ENCODE data around the gene IMMP2L. TPM values are rescaled to one million over a fixed set of nuclear protein-coding genes. Genes with fewer than 3 reads are reported as not detected.

IMMP2L gene
- total and polyA plus RNA-seq, 2 of the 4 experiments (the other 2 are of a cell fraction): 5.8 to 9.3 TPM

GRCh38 chr7:111561654-111561903, 713 bp downstream of the IMMP2L start:
- Histone ChIP-seq H2BK5ac (ENCODE audit: low read depth, low read length, poor library complexity, severe bottlenecking) (no peak overlapping the region), H3K23ac (ENCODE audit: low read depth, low read length) (peak overlapping the region; percentile 30), H3K9me3 (ENCODE audit: control insufficient read depth, insufficient read depth, low read length) (no peaks in the 10 kb centered on the region), H3K4me3 (ENCODE audit: insufficient read depth, low read depth, low read length) (peak overlapping the region; percentile 65), H3K79me1 (ENCODE audit: low read depth in 1 of 2, low read length in 2 of 2) (peaks cover 3 to 6% of the 10 kb centered on the region in 2 experiments; a peak in 3 of 4 replicates), H2BK120ac (ENCODE audit: low read depth, low read length) (peak overlapping the region; percentile 24; the same call in 1 of the 2 replicates), H3K27ac (ENCODE audit: insufficient read depth, low read length) (no peak overlapping the region; the same call in 1 of the 2 replicates), H3K4me2 (ENCODE audit: low read depth, low read length) (peak overlapping the region; percentile 81), H3K9me1 (ENCODE audit: insufficient read depth, low read length) (no peaks in the 10 kb centered on the region), H3K9ac (ENCODE audit: low read depth, low read length) (peak overlapping the region; percentile 56), H3K14ac (replicated peaks; ENCODE audit: low read depth, low read length) (peak overlapping the region; percentile 41), H4K8ac (ENCODE audit: low read depth in 2 of 2, low read length in 2 of 2) (peak overlapping the region; percentile 80 to 81), H3K4ac (ENCODE audit: low read depth, low read length) (peak overlapping the region; percentile 28), H2AK9ac (replicated peaks; ENCODE audit: low read depth, low read length, poor library complexity) (peak overlapping the region; percentile 70), H2BK15ac (ENCODE audit: low read depth, low read length) (no peak overlapping the region; the same call in 2 of the 3 replicates), H3K27me3 (ENCODE audit: control insufficient read depth, insufficient read depth, low read length) (no peaks in the 10 kb centered on the region), H2BK20ac (ENCODE audit: low read depth, low read length) (no peak overlapping the region), H4K20me1 (ENCODE audit: insufficient read depth, low read length) (no peaks in the 10 kb centered on the region), H2AFZ (replicated peaks; ENCODE audit: low read length, poor library complexity) (peak overlapping the region; percentile 92), H3K4me1 (ENCODE audit: control insufficient read depth, insufficient read depth, low read length) (peaks cover 4% of the 10 kb centered on the region; the same call in 1 of the 2 replicates), H2AK5ac (ENCODE audit: low read depth, low read length) (peak overlapping the region; percentile 45), H4K5ac (ENCODE audit: low read depth, low read length) (peak overlapping the region; percentile 69), H3K36me3 (ENCODE audit: control insufficient read depth, insufficient read depth, low read length) (peaks cover 1% of the 10 kb centered on the region; the same call in 1 of the 2 replicates), H4K91ac (ENCODE audit: insufficient read depth, low read depth, low read length) (peak overlapping the region; percentile 26; the same call in 1 of the 2 replicates), H3K18ac (ENCODE audit: low read depth, low read length) (peak overlapping the region; percentile 36; the same call in 1 of the 2 replicates), H3K56ac (ENCODE audit: extremely low read depth, insufficient read depth, low read length) (peak overlapping the region; percentile 71; the same call in 1 of the 2 replicates)
- BruUV-seq (replicated peaks): no TSS peak
- dilution Hi-C loops (cut with HindIII; ENCODE audit: low sequenced_read_pairs, unreplicated experiment) (no loop called here), in situ Hi-C loops (cut with MboI; ENCODE audit: low sequenced_read_pairs) (no loop called here), intact Hi-C loops (cut with micrococcal nuclease) (no loop called here)
- DNase-seq: no peak
- WGBS, 2 experiments (ENCODE audit: extremely low coverage in 2 of 2, insufficient read length in 1 of 2): no CpG with 5 or more reads among the region's 7 CpGs
- POLR2A ChIA-PET (ENCODE audit: unreplicated experiment): no interaction called here
- ATAC-seq (ENCODE audit: low read depth): no peak
- TF ChIP-seq RFX5 (IDR thresholded peaks at IDR 0.05; ENCODE audit: low read depth, low read length) (no peak), MAFK (IDR thresholded peaks at IDR 0.05; ENCODE audit: low read depth, low read length) (no peak), USF2 (IDR thresholded peaks at IDR 0.05; ENCODE audit: low read depth, low read length) (no peak), CEBPB (IDR thresholded peaks at IDR 0.05; ENCODE audit: low read depth, low read length) (no peak), BHLHE40 (IDR thresholded peaks at IDR 0.05; ENCODE audit: low read depth, low read length) (no peak), POLR2A (IDR thresholded peaks at IDR 0.05; ENCODE audit: low read depth, low read length) (no peak), RAD21 (IDR thresholded peaks at IDR 0.05; ENCODE audit: low read length) (no peak), MXI1 (IDR thresholded peaks at IDR 0.05; ENCODE audit: borderline replicate concordance, low read depth, low read length) (no peak), SMC3 (IDR thresholded peaks at IDR 0.05; ENCODE audit: low read depth, low read length) (no peak), MAZ (IDR thresholded peaks at IDR 0.05; ENCODE audit: borderline replicate concordance, low read depth, low read length) (no peak)
- TF ChIP-seq, protein P1, sequence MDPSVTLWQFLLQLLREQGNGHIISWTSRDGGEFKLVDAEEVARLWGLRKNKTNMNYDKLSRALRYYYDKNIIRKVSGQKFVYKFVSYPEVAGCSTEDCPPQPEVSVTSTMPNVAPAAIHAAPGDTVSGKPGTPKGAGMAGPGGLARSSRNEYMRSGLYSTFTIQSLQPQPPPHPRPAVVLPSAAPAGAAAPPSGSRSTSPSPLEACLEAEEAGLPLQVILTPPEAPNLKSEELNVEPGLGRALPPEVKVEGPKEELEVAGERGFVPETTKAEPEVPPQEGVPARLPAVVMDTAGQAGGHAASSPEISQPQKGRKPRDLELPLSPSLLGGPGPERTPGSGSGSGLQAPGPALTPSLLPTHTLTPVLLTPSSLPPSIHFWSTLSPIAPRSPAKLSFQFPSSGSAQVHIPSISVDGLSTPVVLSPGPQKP (IDR thresholded peaks at IDR 0.05; ENCODE audit: borderline replicate concordance, low read depth, low read length): no peak
- TF ChIP-seq, protein P2, sequence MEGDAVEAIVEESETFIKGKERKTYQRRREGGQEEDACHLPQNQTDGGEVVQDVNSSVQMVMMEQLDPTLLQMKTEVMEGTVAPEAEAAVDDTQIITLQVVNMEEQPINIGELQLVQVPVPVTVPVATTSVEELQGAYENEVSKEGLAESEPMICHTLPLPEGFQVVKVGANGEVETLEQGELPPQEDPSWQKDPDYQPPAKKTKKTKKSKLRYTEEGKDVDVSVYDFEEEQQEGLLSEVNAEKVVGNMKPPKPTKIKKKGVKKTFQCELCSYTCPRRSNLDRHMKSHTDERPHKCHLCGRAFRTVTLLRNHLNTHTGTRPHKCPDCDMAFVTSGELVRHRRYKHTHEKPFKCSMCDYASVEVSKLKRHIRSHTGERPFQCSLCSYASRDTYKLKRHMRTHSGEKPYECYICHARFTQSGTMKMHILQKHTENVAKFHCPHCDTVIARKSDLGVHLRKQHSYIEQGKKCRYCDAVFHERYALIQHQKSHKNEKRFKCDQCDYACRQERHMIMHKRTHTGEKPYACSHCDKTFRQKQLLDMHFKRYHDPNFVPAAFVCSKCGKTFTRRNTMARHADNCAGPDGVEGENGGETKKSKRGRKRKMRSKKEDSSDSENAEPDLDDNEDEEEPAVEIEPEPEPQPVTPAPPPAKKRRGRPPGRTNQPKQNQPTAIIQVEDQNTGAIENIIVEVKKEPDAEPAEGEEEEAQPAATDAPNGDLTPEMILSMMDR (conservative IDR thresholded peaks at IDR 0.05; ENCODE audit: low read depth, low read length): no peak
- CTCF ChIA-PET: no interaction called here
